OCI-LY3 (cell line): Measurements from ENCODE around the gene TNKS1BP1.
A peak's percentile ranks its signal among the peaks of the same experiment; 100 is the strongest.
"Not testable (repeated sequence)": the region's sequence is repeated elsewhere in the genome, so short reads cannot be mapped to it uniquely, and the experiment has no call there.

ENCODE experiments used
- H2AFZ ChIP-seq: fragments of 200-600, 300-600 bp; shearing (Covaris generic); 2 replicates; pipeline ENCODE4 v1.6.0; 2014; ENCODE audit warnings: antibody characterized with exemption, low read depth, low read length
- H3K27ac ChIP-seq: fragments of 200-600, 300-600 bp; sonication (generic); 2 replicates; pipeline ENCODE4 v1.5.1; 2014; ENCODE audit warnings: mild to moderate bottlenecking, low read length, moderate library complexity, mixed read lengths
- H3K27me3 ChIP-seq: fragments of 200-600, 300-600 bp; sonication (generic); 2 replicates; pipeline ENCODE4 v1.6.1; 2014; ENCODE audit warnings: low read depth, low read length, mixed read lengths
- H3K36me3 ChIP-seq: fragments of 200-600, 300-600 bp; sonication (generic); replicated peaks from 2 replicates; pipeline ENCODE3; 2014; ENCODE audit warnings: low read depth, low read length, mixed read lengths
- H3K4me1 ChIP-seq: fragments of 300-600, 200-600 bp; sonication (generic); 2 replicates; pipeline ENCODE4 v1.6.1; 2014; ENCODE audit warnings: low read length, mixed read lengths
- H3K4me2 ChIP-seq: fragments of 200-600, 300-600 bp; sonication (generic); 2 replicates; pipeline ENCODE4 v1.6.1; 2014; ENCODE audit warnings: low read length, mixed read lengths
- H3K4me3 ChIP-seq: fragments of 300-600, 200-600 bp; sonication (generic); 2 replicates; pipeline ENCODE4 v1.5.1; 2014; ENCODE audit warnings: antibody characterized with exemption, mild to moderate bottlenecking, low read length, moderate library complexity
- H3K79me2 ChIP-seq: fragments of 300-600, 200-600 bp; shearing (Covaris generic); 2 replicates; pipeline ENCODE4 v1.6.1; 2014; ENCODE audit warnings: mild to moderate bottlenecking, low read length, mixed read lengths
- H3K9ac ChIP-seq: fragments of 300-600, 200-600 bp; shearing (Covaris generic); 2 replicates; pipeline ENCODE4 v1.6.0; 2014; ENCODE audit warnings: mild to moderate bottlenecking, low read length, moderate library complexity
- H3K9me3 ChIP-seq: fragments of 200-600, 300-600 bp; shearing (Covaris generic); 2 replicates; pipeline ENCODE4 v1.6.1; 2014; ENCODE audit warnings: low read length, mixed read lengths; ENCODE audit not compliant: insufficient read depth
- H4K20me1 ChIP-seq: fragments of 200-600, 300-600 bp; sonication (generic); 2 replicates; pipeline ENCODE4 v1.6.1; 2016; ENCODE audit warnings: low read length, mixed read lengths; ENCODE audit not compliant: insufficient read depth
- EZH2phosphoT487 ChIP-seq: fragments of 200-600 bp; shearing (Covaris generic); IDR thresholded peaks from 2 replicates; pipeline ENCODE4 v1.6.1; 2018; ENCODE audit warnings: antibody characterized with exemption, mixed run types, low read depth
- TF ChIP-seq, protein P1 (sequence below): fragments of 200-600, 300-600 bp; sonication (generic); IDR thresholded peaks from 2 replicates; pipeline ENCODE4 v1.5.1; 2014; ENCODE audit warnings: antibody characterized with exemption, low read length, low read depth

Gene TNKS1BP1

DNA sequence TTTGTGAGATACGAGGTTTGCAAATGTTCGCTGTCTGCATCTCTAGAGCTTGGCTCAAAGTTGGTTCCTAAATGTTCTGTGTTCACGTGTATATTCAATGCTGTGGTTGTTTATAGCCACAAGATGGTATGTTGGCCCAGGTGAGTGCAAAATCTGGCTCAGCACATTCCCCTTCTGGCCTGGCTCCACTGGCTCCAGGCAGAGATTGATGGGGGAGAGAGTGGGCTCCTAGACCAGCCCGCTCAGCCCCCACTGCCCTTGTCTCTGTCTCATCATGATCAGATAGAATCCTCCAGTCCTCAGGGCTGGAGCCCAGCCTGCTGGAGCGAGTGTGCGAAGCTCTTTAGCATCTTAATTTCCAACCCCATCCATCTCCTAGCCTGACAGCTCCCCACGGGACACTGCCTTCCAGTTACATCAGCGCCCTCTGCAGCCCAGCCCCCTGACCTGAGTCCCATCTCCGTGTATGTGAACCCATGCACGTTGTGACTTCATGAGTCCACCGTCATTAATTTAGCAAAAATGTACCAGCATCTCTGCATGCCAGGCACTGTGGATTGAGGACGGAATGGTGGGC is 15.4 kb upstream of the TNKS1BP1 start:
- Histone ChIP-seq H3K4me3 (peak overlapping the region; percentile 20), H3K9ac (no peak overlapping the region), H3K79me2 (peaks cover 11% of the 10 kb centered on the region), H4K20me1 (no peaks in the 10 kb centered on the region), H3K9me3 (no peaks in the 10 kb centered on the region), H3K36me3 (no peaks in the 10 kb centered on the region), H3K27ac (no peak overlapping the region), H3K4me2 (peak overlapping the region; percentile 47), H2AFZ (peak overlapping the region; percentile 28; the same call in 1 of the 2 replicates), H3K4me1 (peaks cover 37% of the 10 kb centered on the region), H3K27me3 (peaks cover 13% of the 10 kb centered on the region; the same call in 1 of the 2 replicates)
- TF ChIP-seq, protein P1, sequence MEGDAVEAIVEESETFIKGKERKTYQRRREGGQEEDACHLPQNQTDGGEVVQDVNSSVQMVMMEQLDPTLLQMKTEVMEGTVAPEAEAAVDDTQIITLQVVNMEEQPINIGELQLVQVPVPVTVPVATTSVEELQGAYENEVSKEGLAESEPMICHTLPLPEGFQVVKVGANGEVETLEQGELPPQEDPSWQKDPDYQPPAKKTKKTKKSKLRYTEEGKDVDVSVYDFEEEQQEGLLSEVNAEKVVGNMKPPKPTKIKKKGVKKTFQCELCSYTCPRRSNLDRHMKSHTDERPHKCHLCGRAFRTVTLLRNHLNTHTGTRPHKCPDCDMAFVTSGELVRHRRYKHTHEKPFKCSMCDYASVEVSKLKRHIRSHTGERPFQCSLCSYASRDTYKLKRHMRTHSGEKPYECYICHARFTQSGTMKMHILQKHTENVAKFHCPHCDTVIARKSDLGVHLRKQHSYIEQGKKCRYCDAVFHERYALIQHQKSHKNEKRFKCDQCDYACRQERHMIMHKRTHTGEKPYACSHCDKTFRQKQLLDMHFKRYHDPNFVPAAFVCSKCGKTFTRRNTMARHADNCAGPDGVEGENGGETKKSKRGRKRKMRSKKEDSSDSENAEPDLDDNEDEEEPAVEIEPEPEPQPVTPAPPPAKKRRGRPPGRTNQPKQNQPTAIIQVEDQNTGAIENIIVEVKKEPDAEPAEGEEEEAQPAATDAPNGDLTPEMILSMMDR = peak; percentile 61
- no peak for TF ChIP-seq EZH2phosphoT487

GRCh38 chr11:57339328-57339727 is 14.6 kb upstream of the TNKS1BP1 start:
- peaks cover 34% of the 10 kb centered on the region for H3K4me1 ChIP-seq
- no peak for TF ChIP-seq EZH2phosphoT487
- TF ChIP-seq, protein P1 = no peak
- H4K20me1 ChIP-seq = no peaks in the 10 kb centered on the region
- H3K36me3 ChIP-seq = peaks cover 3% of the 10 kb centered on the region
- no peak overlapping the region for H3K9ac ChIP-seq
- no peak overlapping the region for H3K27ac ChIP-seq
- peaks cover 13% of the 10 kb centered on the region; the same call in 1 of the 2 replicates for H3K27me3 ChIP-seq
- H3K4me3 ChIP-seq = no peak overlapping the region
- H2AFZ ChIP-seq = no peak overlapping the region
- no peaks in the 10 kb centered on the region for H3K9me3 ChIP-seq
- no peak overlapping the region for H3K4me2 ChIP-seq
- H3K79me2 ChIP-seq = peaks cover 19% of the 10 kb centered on the region

GRCh38 chr11:57338142-57338541 is 13.4 kb upstream of the TNKS1BP1 start, which contains the start of gene P2RX3:
TSS of gene P2RX3 (plus strand) at chr11:57338352. CDS start at chr11:57338551, 199 bp downstream.
- no peak for TF ChIP-seq EZH2phosphoT487
- TF ChIP-seq, protein P1 = no peak
- H3K27me3 ChIP-seq = peaks cover 13% of the 10 kb centered on the region; the same call in 1 of the 2 replicates
- H3K9me3 ChIP-seq = no peaks in the 10 kb centered on the region
- no peak within 1 kb of the TSS for H3K4me2 ChIP-seq
- H3K79me2 ChIP-seq = peaks cover 31% of the 10 kb centered on the region
- H4K20me1 ChIP-seq = no peaks in the 10 kb centered on the region
- no peak within 1 kb of the TSS for H3K27ac ChIP-seq
- peaks cover 28% of the 10 kb centered on the region for H3K4me1 ChIP-seq
- H3K4me3 ChIP-seq = no peak within 1 kb of the TSS
- H3K36me3 ChIP-seq = peaks cover 15% of the 10 kb centered on the region
- no peak within 1 kb of the TSS for H2AFZ ChIP-seq
- no peak within 1 kb of the TSS for H3K9ac ChIP-seq

DNA sequence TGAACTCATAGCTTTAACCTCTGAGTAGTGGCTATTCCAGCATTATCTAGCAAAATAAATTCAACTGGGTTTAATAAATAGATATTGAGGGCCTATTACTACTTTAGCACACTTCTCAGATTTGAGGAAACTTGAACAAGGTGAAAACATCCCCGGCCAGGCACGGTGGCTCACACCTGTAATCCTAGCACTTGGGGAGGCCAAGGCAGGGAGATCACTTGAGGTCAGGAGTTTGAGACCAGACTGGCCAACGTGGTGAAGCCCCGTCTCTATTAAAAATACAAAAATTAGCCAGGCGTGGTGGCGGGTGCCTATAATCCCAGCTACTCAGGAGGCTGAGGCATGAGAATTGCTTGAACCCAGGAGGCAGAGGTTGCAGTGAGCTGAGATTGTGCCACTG is 12.1 kb upstream of the TNKS1BP1 start:
- not testable (repeated sequence) for H3K9ac ChIP-seq, H3K4me3 ChIP-seq, H3K27ac ChIP-seq, H4K20me1 ChIP-seq, H2AFZ ChIP-seq, H3K9me3 ChIP-seq, H3K4me2 ChIP-seq
- Histone ChIP-seq H3K36me3 (peaks cover 28% of the 10 kb centered on the region), H3K27me3 (peaks cover 13% of the 10 kb centered on the region; the same call in 1 of the 2 replicates), H3K79me2 (peaks cover 44% of the 10 kb centered on the region), H3K4me1 (peaks cover 28% of the 10 kb centered on the region)
